Hematopoietic multipotent progenitor cell treated with erythropoietin and hydrocortisone succinate and interleukin-3 and kit ligand, for 17 days (in vitro differentiated cells): ENCODE measurements around the gene KDM2B.
"Not testable (repeated sequence)": the region's sequence is repeated elsewhere in the genome, so short reads cannot be mapped to it uniquely, and the experiment has no call there.

Experiments used
- DNase-seq: peaks from one replicate; pipeline ENCODE4 v3.0.0-alpha.2; 2015; ENCODE audit warnings: low spot score

Gene KDM2B

GRCh38 chr12:121584885-121585284 lies 4.1 kb upstream of the KDM2B start:
- not testable (repeated sequence) for DNase-seq

DNA sequence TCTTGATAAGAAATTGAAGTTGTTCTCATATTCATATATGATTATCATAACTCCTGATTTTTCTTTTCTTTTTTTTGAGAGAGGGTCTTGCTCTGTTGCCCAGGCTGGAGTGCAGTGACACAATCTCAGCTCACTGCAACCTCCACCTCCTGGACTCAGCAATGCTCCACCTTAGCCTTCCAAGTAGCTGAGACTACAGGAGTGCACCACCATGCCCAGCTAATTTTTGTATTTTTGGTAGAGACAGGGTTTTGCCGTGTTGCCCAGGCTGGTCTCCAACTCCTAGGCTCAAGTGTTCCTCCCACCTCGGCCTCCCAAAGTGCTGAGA lies 2.5 kb upstream of the KDM2B start:
- DNase-seq = not testable (repeated sequence)

- no peak for DNase-seq
Observed at GRCh38 chr12:121582583-121583333, 1.9 kb upstream of the KDM2B start.

- peak; percentile 38 for DNase-seq
Observed at GRCh38 chr12:121581686-121582429, 1.0 kb upstream of the KDM2B start.

DNA sequence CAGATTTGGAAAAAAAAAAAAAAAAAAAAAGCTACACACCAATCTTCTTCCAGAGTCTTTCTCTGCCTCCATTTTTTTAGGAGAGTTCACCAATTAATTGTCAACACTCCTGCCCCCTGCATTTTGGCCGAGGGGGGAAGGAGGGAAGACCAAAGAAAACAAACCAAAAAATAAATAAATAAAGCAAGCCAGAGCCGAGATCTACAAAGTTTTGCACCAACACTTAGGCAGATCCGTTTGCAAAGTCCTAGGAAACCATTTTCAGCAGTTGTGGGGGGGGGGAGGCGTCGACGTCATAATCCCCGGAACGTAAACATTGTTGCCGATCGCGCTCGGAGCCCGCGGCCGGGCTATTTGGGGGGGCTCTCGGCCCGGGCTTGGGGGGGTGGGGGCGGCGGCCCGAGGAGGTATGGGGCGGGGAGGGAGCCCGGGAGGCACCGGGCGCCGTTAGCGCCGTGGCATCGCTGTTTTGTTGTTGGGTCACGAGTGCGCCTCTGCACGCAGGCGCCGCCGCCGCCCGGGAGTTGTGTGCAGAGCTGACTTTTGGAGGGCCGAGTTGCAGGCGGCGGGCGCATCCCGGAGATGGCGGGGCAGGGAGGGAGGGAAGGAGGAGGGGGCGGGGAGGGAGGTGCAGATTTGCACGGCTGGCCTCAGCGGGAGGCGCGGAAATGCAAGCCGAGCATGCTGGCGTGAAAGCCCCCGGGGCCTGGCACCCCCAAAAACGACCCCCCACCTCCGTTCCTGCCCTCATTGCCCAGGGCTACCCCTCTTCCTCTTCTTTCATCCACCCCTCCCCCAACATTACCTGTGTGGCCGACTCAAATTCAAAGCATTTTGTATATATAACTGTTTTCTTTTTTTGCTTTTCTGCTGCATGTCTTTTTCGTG lies 598 bp downstream of the KDM2B start:
- DNase-seq = peak; percentile 52

GRCh38 chr12:121579190-121579791 lies 1.5 kb downstream of the KDM2B start:
- DNase-seq = no peak

DNA sequence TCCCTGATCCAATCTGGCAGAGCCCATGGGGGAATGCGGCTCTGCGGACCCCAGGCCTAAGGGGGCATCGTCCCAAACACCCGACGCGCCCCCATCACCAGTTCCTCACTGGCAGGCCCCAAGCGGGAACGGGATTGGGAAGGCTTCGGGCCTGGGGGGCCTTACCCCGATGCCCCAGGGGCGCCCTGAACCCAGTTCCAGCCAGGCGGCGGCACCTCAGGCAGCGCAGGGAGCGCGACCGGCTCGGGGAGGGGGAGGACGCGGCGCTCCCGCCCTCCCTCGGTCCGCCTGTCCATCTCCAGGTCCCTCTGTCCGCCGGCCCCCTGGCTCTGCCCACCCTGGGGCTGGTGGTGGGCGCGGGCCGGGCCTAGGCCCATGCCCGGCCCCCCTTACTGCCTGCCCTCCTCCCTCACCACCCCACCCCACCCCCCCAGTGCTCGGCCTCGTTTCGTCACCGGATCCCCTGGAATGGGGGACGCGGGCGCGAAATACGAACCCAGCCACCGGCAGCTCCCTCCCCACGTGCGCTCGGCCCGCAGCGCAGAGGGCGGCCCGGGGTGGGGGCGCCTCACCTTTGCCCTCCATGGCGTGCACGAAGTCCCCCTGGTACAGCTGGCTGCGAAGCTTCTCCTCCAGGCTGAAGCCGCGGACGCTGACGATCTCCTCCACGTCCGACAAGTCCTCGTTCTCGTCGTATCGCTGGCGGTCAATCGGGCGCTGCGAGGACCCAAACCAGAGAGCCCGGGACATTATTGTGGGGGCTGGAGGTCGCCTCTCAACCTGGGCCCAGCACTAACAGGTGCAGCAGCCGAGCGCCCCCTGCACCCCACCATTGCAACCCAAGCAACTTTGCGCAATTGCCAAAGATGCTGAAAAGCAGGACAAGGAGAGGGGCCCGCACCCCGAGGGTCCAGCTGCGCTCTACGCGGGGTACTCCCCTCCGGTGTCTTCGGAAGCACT lies 2.3 kb downstream of the KDM2B start:
- DNase-seq = no peak

DNA sequence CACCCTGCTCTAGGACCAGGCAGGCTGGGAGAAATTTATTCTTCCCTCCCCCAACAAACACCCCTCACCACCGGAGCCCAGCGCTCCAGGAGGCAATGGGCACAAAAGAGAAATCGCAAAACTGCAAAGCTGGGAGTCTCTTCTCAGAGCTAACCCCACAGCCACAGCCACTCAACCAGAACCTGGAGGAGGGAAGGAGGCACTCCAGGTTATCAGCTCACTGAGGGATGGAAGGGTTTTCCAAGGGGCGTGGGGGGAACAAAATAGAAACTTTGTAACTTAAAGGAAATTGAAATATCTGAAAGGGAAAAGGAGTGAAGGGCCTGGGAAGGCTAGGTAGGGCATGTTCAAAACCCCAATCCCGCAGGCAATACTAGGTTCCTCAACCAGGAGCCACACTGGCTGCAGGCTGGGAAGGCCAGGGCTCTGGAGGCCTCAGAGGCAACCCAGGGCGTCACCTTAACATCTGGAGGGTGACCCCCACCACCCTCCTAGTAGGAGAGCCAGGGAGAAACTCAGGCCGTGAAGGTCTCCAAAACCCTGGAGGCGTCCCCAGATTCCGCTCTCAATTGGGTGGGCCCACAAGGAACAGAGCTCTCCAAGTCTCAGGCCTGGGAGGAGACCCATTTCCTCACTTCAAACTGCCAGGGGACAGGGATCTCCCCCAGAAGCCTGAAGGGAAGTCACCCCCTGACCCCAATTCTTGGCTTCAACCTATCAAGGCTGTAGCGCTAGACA lies 3.2 kb downstream of the KDM2B start:
- DNase-seq = no peak

DNA sequence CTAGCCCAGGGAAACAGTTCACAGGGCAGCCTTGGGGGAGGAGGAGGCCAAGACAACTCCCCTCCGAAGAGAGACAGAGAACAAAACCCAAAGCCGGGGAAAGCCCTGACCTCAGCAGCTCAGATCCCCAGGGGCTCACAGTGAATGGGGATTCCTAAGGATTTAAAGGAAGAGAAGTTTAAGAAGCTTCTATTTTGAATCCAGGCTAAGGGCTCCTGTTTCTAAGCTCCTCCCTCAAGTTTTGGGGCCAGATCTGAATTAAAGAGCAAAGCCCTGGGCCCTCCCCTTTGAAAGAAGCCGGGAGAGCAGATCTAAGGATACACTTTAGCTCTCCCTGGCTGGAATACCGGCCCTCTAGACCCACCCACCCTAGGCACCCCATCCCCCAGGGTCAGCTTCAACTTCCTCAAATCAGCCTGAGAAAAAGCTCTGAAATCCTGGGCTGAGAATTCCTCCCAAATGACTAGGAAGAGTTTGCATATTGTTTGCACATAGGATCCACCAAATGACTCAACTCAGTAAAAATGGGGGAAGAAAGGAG lies 3.9 kb downstream of the KDM2B start:
- no peak for DNase-seq

DNA sequence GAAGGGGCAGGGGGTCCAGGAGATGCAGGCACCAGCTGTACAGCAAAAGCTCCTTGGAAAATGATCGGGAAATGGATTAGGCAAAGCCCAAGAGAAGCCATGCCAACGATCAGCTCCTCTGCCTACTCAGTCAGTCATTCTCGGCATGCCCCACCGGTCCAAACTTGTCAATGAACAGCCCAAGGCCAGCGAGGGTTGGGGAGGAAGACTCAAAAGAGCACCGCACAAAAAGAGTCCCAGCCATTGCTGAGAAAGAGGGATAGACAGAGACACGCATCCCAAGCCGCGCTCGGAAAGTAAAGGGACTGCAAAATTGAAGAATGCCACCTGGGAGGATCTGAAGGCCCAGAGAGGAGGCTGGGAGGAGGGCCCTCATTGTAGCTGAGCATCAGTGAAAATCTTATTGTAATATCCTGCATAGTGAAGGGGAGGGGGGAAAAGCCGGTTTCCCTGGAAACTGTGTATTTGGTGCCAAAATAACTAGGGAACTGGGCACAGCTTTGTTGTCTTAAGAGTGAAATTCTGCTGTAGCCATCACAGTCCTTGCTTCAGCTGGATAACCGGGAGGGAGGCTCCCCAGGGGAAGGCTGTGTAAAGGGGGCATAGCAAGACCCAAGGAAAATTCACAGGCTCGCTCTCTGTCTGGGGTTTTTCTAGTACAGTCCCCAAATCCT lies 4.7 kb downstream of the KDM2B start:
- DNase-seq = no peak

GRCh38 chr12:121575051-121575450 lies 5.8 kb downstream of the KDM2B start:
- DNase-seq = no peak

DNA sequence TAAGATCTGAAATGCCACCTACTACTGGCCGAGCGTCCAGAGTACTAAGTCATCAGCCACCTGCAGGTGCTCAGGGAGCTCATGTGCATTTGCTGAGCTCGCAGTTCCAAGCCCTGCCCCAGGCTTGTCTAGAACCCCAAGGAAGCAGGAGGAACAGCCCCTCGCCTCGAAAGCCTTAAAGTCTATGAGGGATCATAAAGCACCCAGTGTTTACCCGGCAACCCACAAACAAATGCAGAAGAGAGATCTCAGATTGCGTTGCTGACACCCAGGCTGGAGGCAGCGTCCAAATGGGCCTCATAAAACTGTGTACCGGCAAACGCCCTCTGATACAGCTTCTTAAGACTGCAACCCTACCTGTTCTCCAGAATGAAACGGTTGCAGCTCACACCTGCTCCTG lies 6.8 kb downstream of the KDM2B start:
- DNase-seq = no peak

GRCh38 chr12:121571920-121572319 lies 8.9 kb downstream of the KDM2B start:
- DNase-seq = no peak

- DNase-seq = no peak
Observed at GRCh38 chr12:121570467-121571283, 10.1 kb downstream of the KDM2B start.

DNA sequence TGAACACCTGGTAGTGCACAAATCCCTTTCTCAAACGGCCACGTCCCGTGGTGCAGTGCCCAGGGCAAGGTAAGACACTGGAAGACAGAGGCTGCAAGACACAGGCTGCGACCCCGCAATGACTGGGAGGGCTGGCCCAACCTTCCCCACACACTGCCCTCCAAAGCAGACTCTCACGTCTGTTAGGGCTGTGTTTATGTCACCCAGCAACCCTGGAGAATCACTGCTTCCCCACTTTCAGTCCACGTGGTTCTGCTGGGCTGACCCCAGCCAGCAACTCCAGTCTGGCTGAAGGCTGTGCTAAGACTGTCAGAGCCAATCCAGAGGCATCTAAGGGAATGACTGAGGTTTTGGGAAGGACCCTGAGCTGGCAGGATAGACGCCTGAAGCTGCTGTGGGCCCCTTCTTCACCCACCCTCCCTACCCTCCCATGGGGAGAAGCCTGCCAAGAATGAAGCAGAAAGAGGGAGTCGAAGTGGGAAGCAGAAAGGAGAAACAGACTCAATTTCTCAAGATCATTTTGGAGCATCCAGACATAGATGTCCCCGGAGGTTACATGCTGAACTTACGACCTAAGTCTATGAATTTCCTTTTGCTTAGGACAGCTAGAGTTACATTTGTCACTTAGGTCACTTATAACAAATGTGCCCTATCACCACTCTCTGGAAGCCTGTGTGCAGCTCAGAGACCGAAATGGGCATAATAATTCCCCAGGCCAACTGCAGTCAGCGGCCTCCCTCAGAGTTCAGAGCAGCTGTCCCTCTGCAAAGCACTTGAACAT lies 11.7 kb downstream of the KDM2B start:
- DNase-seq = no peak

GRCh38 chr12:121568518-121568917 lies 12.3 kb downstream of the KDM2B start:
- no peak for DNase-seq

- DNase-seq = no peak
Observed at GRCh38 chr12:121565076-121565475, 15.7 kb downstream of the KDM2B start.

GRCh38 chr12:121562488-121562887 lies 18.3 kb downstream of the KDM2B start:
- no peak for DNase-seq
